Activated CD4-positive, CD25-positive, alpha-beta regulatory T cell treated with anti-CD3 and anti-CD28 coated beads, Interleukin-2, amount 50 U/mL, for 24 hours (primary cell): ENCODE data around the gene DYNAP.

Source experiments
- ATAC-seq, 2 donors: fragments of 150-1000 bp; cut with Tn5 transposase; one replicate each; pipeline ENCODE4 v1.10.0; 2021; ENCODE audit warnings: mild to moderate bottlenecking in 1 of 2, moderate library complexity in 1 of 2

Gene DYNAP

GRCh38 chr18:54590945-54591344, at the start of gene DYNAP:
TSS of gene DYNAP (plus strand) at chr18:54591245. CDS start at chr18:54591283, 38 bp downstream.
- no peak for ATAC-seq

GRCh38 chr18:54551590-54551989, 39.5 kb upstream of the DYNAP start:
- ATAC-seq, result no peak

- no peak for ATAC-seq
Measured at GRCh38 chr18:54555286-54555685, 35.8 kb upstream of the DYNAP start.

- ATAC-seq, result no peak
Measured at GRCh38 chr18:54555996-54556395, 35.0 kb upstream of the DYNAP start.

- ATAC-seq, result no peak
Measured at GRCh38 chr18:54557958-54558357, 33.1 kb upstream of the DYNAP start.

GRCh38 chr18:54558609-54559585, 32.1 kb upstream of the DYNAP start:
- ATAC-seq, result no peak

GRCh38 chr18:54561706-54562267, 29.3 kb upstream of the DYNAP start:
- no peak for ATAC-seq

- no peak for ATAC-seq
Measured at GRCh38 chr18:54580202-54580729, 10.8 kb upstream of the DYNAP start.

GRCh38 chr18:54584065-54584464, 7.0 kb upstream of the DYNAP start:
- ATAC-seq, result no peak

GRCh38 chr18:54585743-54586142, 5.3 kb upstream of the DYNAP start:
- no peak for ATAC-seq

- ATAC-seq, result no peak
Measured at GRCh38 chr18:54604211-54604610, 13.2 kb downstream of the DYNAP start.

- ATAC-seq, result no peak
Measured at GRCh38 chr18:54606835-54607212, 15.8 kb downstream of the DYNAP start.

- ATAC-seq, result no peak
Measured at GRCh38 chr18:54607213-54608027, 16.4 kb downstream of the DYNAP start.

- no peak for ATAC-seq
Measured at GRCh38 chr18:54608028-54608642, 17.1 kb downstream of the DYNAP start.

- ATAC-seq, result no peak
Measured at GRCh38 chr18:54611816-54612215, 20.8 kb downstream of the DYNAP start.

- no peak for ATAC-seq
Measured at GRCh38 chr18:54612237-54612636, 21.2 kb downstream of the DYNAP start.

- no peak for ATAC-seq
Measured at GRCh38 chr18:54613174-54613573, 22.1 kb downstream of the DYNAP start.

- no peak for ATAC-seq
Measured at GRCh38 chr18:54616220-54616848, 25.3 kb downstream of the DYNAP start.

GRCh38 chr18:54622084-54622483, 31.0 kb downstream of the DYNAP start:
- ATAC-seq, result no peak

GRCh38 chr18:54626779-54627178, 35.7 kb downstream of the DYNAP start:
- no peak for ATAC-seq

- no peak for ATAC-seq
Measured at GRCh38 chr18:54630963-54631362, 39.9 kb downstream of the DYNAP start.

- no peak for ATAC-seq
Measured at GRCh38 chr18:54636217-54636616, 45.2 kb downstream of the DYNAP start.
